Fibroblast of lung (primary cell): Measurements from ENCODE around the gene NFYA. TPM values are rescaled to one million over a fixed set of nuclear protein-coding genes. Genes with fewer than 3 reads are reported as not detected.

Source experiments
- DNase-seq, 2 donors: peaks; one replicate each; pipeline versions ENCODE4 v3.0.0 to v3.0.0-alpha.2; 2010; ENCODE audit warnings: low read depth in 2 of 2
- H2AFZ ChIP-seq: 2 replicates; pipeline ENCODE4 v1.5.1; 2012; ENCODE audit warnings: low read length, control low read depth, inconsistent platforms
- H3K27ac ChIP-seq: 2 replicates; pipeline ENCODE4 v1.5.1; 2011; ENCODE audit warnings: low read length, control low read depth; ENCODE audit not compliant: insufficient read depth
- H3K27me3 ChIP-seq: 2 replicates; pipeline ENCODE4 v1.5.1; 2011; ENCODE audit warnings: mild to moderate bottlenecking, low read length; ENCODE audit not compliant: control insufficient read depth, insufficient read depth
- H3K36me3 ChIP-seq: 2 replicates; pipeline ENCODE4 v1.5.1; 2011; ENCODE audit warnings: low read length; ENCODE audit not compliant: control insufficient read depth, insufficient read depth
- H3K4me1 ChIP-seq: 2 replicates; pipeline ENCODE4 v1.5.1; 2011; ENCODE audit warnings: low read length; ENCODE audit not compliant: control insufficient read depth, insufficient read depth; ENCODE audit errors: extremely low read depth
- H3K4me2 ChIP-seq: 2 replicates; pipeline ENCODE4 v1.5.1; 2011; ENCODE audit warnings: low read length, control low read depth; ENCODE audit not compliant: insufficient read depth; ENCODE audit errors: extremely low read depth
- H3K4me3 ChIP-seq, 4 experiments: fragments of 200-600 bp in 1 of 4; sonication (generic) in 1 of 4; replicated peaks in 1 of 4; 2 replicates each; pipeline ENCODE4 v1.5.1; 2011 to 2016; ENCODE audit warnings: low read length in 4 of 4, low read depth in 3 of 4, mild to moderate bottlenecking in 3 of 4, control low read depth in 2 of 4, inconsistent platforms in 1 of 4, mixed read lengths in 1 of 4; ENCODE audit not compliant: insufficient read depth in 1 of 4; ENCODE audit errors: control extremely low read depth in 1 of 4
- H3K79me2 ChIP-seq: 2 replicates; pipeline ENCODE4 v1.5.1; 2012; ENCODE audit warnings: mild to moderate bottlenecking, low read length, inconsistent platforms; ENCODE audit not compliant: control insufficient read depth, insufficient read depth
- H3K9ac ChIP-seq: 2 replicates; pipeline ENCODE4 v1.5.1; 2011; ENCODE audit warnings: mild to moderate bottlenecking, low read length, control low read depth; ENCODE audit not compliant: insufficient read depth
- H3K9me3 ChIP-seq: 2 replicates; pipeline ENCODE4 v1.5.1; 2012; ENCODE audit warnings: low read depth, low read length; ENCODE audit not compliant: control insufficient read depth, insufficient read depth
- H4K20me1 ChIP-seq: 2 replicates; pipeline ENCODE4 v1.5.1; 2011; ENCODE audit warnings: low read length; ENCODE audit not compliant: control insufficient read depth, insufficient read depth; ENCODE audit errors: extremely low read depth
- EZH2 ChIP-seq: IDR thresholded peaks from 2 replicates; pipeline ENCODE4 v1.5.1; 2012; ENCODE audit warnings: low read length, control low read depth, mild to moderate bottlenecking; ENCODE audit errors: missing control alignments
- polyA plus RNA-seq, 2 donors: library from polyadenylated mRNA; depleted of rRNA in 1 of 2; stranded (reverse) in 1 of 2; unstranded in 1 of 2; fragments of >200 nt; gene quantifications; 2 replicates each; pipeline ENCODE4 v1.2.1, GENCODE V29; 2011 to 2012; ENCODE audit warnings: missing spikeins in 1 of 2
- total RNA-seq: library from RNA; depleted of rRNA; stranded (reverse); fragments of >200 nt; gene quantifications from 2 replicates; pipeline ENCODE4 v1.2.1, GENCODE V29; 2014
- TF ChIP-seq, protein P1 (sequence below), 2 donors: IDR thresholded peaks in 1 of 2; conservative IDR thresholded peaks in 1 of 2; 1 replicate in 1 of 2; 2 replicates in 1 of 2; pipeline ENCODE4 v1.5.1; 2011 to 2012; ENCODE audit warnings: low read length in 2 of 2, control low read depth in 1 of 2, inconsistent platforms in 1 of 2, low read depth in 1 of 2, mild to moderate bottlenecking in 1 of 2

NFYA gene
- total and polyA plus RNA-seq, 2 donors (not counting 1 experiment from before 2014, with no cell fraction given): 6.9 to 14.9 TPM

GRCh38 chr6:41120058-41120457 is 47.3 kb downstream of the NFYA start:
- TF ChIP-seq, protein P1, sequence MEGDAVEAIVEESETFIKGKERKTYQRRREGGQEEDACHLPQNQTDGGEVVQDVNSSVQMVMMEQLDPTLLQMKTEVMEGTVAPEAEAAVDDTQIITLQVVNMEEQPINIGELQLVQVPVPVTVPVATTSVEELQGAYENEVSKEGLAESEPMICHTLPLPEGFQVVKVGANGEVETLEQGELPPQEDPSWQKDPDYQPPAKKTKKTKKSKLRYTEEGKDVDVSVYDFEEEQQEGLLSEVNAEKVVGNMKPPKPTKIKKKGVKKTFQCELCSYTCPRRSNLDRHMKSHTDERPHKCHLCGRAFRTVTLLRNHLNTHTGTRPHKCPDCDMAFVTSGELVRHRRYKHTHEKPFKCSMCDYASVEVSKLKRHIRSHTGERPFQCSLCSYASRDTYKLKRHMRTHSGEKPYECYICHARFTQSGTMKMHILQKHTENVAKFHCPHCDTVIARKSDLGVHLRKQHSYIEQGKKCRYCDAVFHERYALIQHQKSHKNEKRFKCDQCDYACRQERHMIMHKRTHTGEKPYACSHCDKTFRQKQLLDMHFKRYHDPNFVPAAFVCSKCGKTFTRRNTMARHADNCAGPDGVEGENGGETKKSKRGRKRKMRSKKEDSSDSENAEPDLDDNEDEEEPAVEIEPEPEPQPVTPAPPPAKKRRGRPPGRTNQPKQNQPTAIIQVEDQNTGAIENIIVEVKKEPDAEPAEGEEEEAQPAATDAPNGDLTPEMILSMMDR (conservative IDR thresholded peaks at IDR 0.05 in 1 of 2, IDR thresholded peaks at IDR 0.05 in 1 of 2; ENCODE audit: low read depth in 1 of 2, low read length in 2 of 2): no peak
- no peak for TF ChIP-seq EZH2
- H3K9ac ChIP-seq: no peak overlapping the region
- no peak overlapping the region for H3K4me2 ChIP-seq
- H4K20me1 ChIP-seq: no peaks in the 10 kb centered on the region
- no peaks in the 10 kb centered on the region for H3K27me3 ChIP-seq
- H3K4me3 ChIP-seq: no peak overlapping the region
- H3K79me2 ChIP-seq: no peaks in the 10 kb centered on the region
- no peak overlapping the region for H2AFZ ChIP-seq
- no peaks in the 10 kb centered on the region for H3K36me3 ChIP-seq
- no peaks in the 10 kb centered on the region for H3K4me1 ChIP-seq
- H3K27ac ChIP-seq: no peak overlapping the region
- no peak for DNase-seq
- no peaks in the 10 kb centered on the region for H3K9me3 ChIP-seq

GRCh38 chr6:41122373-41122772 is 49.6 kb downstream of the NFYA start:
- TF ChIP-seq EZH2: no peak
- TF ChIP-seq, protein P1 (conservative IDR thresholded peaks at IDR 0.05 in 1 of 2, IDR thresholded peaks at IDR 0.05 in 1 of 2; ENCODE audit: low read depth in 1 of 2, low read length in 2 of 2): no peak
- Histone ChIP-seq H2AFZ (no peak overlapping the region), H3K4me2 (no peak overlapping the region), H3K4me3 (no peak overlapping the region), H3K4me1 (no peaks in the 10 kb centered on the region), H4K20me1 (no peaks in the 10 kb centered on the region), H3K27ac (no peak overlapping the region), H3K27me3 (no peaks in the 10 kb centered on the region), H3K9me3 (no peaks in the 10 kb centered on the region), H3K9ac (no peak overlapping the region), H3K79me2 (no peaks in the 10 kb centered on the region), H3K36me3 (no peaks in the 10 kb centered on the region)
- DNase-seq: peak in 1 of 2 donors; percentile 23

DNA sequence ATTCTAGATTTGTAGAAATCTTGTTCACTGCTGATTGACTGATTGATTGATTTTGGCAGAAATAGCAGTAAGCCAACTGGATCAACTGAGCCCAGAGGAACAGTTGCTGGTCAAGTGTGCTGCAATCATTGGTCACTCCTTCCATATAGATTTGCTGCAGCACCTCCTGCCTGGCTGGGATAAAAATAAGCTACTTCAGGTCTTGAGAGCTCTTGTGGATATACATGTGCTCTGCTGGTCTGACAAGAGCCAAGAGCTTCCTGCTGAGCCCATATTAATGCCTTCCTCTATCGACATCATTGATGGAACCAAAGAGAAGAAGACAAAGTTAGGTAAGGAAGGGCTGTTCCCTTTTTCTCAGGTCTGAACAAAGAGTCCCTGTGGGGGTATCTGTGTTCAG is 50.1 kb downstream of the NFYA start:
- Histone ChIP-seq H3K4me3 (no peak overlapping the region), H3K27ac (no peak overlapping the region), H3K79me2 (no peaks in the 10 kb centered on the region), H3K4me1 (no peaks in the 10 kb centered on the region), H3K9me3 (no peaks in the 10 kb centered on the region), H2AFZ (no peak overlapping the region), H4K20me1 (no peaks in the 10 kb centered on the region), H3K9ac (no peak overlapping the region), H3K4me2 (no peak overlapping the region), H3K27me3 (no peaks in the 10 kb centered on the region), H3K36me3 (no peaks in the 10 kb centered on the region)
- TF ChIP-seq, protein P1 (conservative IDR thresholded peaks at IDR 0.05 in 1 of 2, IDR thresholded peaks at IDR 0.05 in 1 of 2; ENCODE audit: low read depth in 1 of 2, low read length in 2 of 2): no peak
- TF ChIP-seq EZH2: no peak
- no peak for DNase-seq
